ENCODE results near the gene ZNF787.

ZNF787 gene

GRCh38 chr19:56144831-56145230, 23.7 kb upstream of the ZNF787 start:
- no peaks in the 10 kb centered on the region for H3K4me1 ChIP-seq (ENCODE audit: control insufficient read depth, insufficient read depth, low read length)
- no peaks in the 10 kb centered on the region for H3K27me3 ChIP-seq (ENCODE audit: control insufficient read depth, insufficient read depth, low read length)
- H3K27ac ChIP-seq (ENCODE audit: low read length), result no peak overlapping the region
- H3K4me3 ChIP-seq (ENCODE audit: low read length), result no peak overlapping the region
- H3K9me3 ChIP-seq (ENCODE audit: control insufficient read depth, insufficient read depth, low read length), result no peaks in the 10 kb centered on the region
- WGBS (ENCODE audit: insufficient coverage, insufficient read length), result no CpG with 5 or more reads among the region's 12 CpGs
- no peak for DNase-seq (ENCODE audit: low read depth, low spot score)
- H3K36me3 ChIP-seq (ENCODE audit: control insufficient read depth, insufficient read depth, low read length), result peaks cover 10% of the 10 kb centered on the region

DNA sequence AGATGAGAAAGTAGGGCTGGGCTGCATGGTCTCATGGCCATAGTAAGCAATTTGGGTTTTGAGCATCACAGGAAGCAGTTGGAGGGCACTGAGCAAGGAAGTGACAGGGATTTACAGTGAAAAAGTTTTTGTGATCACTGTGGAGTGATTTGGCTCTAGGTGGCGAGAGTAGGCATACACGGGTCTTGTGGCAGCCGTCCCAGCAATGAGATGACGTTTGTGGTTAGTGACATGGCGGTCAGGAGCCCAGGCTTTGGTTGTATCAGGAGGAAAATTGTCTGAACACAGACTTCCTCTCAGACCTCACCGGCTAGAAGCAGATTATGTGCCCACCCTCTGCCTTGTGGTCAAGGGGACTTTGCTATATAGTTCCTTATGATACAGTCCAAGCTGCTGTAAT, 23.3 kb upstream of the ZNF787 start:
- no CpG with 5 or more reads among the region's 6 CpGs for WGBS (ENCODE audit: insufficient coverage, insufficient read length)
- H3K27me3 ChIP-seq (ENCODE audit: control insufficient read depth, insufficient read depth, low read length), result no peaks in the 10 kb centered on the region
- no peak overlapping the region for H3K4me3 ChIP-seq (ENCODE audit: low read length)
- no peaks in the 10 kb centered on the region for H3K9me3 ChIP-seq (ENCODE audit: control insufficient read depth, insufficient read depth, low read length)
- H3K27ac ChIP-seq (ENCODE audit: low read length), result no peak overlapping the region
- no peaks in the 10 kb centered on the region for H3K4me1 ChIP-seq (ENCODE audit: control insufficient read depth, insufficient read depth, low read length)
- peaks cover 10% of the 10 kb centered on the region for H3K36me3 ChIP-seq (ENCODE audit: control insufficient read depth, insufficient read depth, low read length)
- DNase-seq (ENCODE audit: low read depth, low spot score), result no peak

DNA sequence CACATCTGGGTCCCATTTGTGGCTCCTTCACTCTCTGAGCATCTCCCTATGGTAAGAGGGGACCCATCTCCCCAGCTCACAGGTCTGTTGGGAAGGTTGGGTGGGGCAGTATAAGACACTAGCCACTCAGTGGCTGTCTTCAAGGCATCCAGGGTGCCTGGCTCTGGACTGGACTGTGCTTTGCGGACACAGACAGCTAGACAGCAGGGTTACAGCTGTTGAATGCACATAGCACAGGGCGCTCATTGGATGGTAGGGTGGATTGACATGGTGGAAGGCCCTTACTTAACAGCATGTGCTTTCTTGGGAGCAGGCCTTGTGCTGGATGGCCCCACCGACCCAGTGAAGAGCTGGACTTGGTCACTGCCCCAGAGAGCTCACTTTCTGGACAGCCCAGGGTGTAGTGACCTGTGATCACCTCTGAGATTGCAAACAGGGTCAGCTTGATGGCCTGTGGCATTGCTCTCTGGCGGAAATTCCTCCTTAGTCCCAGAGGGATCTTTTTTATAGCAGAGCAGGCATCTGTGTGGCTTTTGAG, 21.9 kb upstream of the ZNF787 start:
- peaks cover 10% of the 10 kb centered on the region for H3K36me3 ChIP-seq (ENCODE audit: control insufficient read depth, insufficient read depth, low read length)
- H3K4me1 ChIP-seq (ENCODE audit: control insufficient read depth, insufficient read depth, low read length), result no peaks in the 10 kb centered on the region
- H3K4me3 ChIP-seq (ENCODE audit: low read length), result no peak overlapping the region
- no peak overlapping the region for H3K27ac ChIP-seq (ENCODE audit: low read length)
- no peaks in the 10 kb centered on the region for H3K9me3 ChIP-seq (ENCODE audit: control insufficient read depth, insufficient read depth, low read length)
- no peaks in the 10 kb centered on the region for H3K27me3 ChIP-seq (ENCODE audit: control insufficient read depth, insufficient read depth, low read length)
- DNase-seq (ENCODE audit: low read depth, low spot score), result no peak
- no CpG with 5 or more reads among the region's 4 CpGs for WGBS (ENCODE audit: insufficient coverage, insufficient read length)

DNA sequence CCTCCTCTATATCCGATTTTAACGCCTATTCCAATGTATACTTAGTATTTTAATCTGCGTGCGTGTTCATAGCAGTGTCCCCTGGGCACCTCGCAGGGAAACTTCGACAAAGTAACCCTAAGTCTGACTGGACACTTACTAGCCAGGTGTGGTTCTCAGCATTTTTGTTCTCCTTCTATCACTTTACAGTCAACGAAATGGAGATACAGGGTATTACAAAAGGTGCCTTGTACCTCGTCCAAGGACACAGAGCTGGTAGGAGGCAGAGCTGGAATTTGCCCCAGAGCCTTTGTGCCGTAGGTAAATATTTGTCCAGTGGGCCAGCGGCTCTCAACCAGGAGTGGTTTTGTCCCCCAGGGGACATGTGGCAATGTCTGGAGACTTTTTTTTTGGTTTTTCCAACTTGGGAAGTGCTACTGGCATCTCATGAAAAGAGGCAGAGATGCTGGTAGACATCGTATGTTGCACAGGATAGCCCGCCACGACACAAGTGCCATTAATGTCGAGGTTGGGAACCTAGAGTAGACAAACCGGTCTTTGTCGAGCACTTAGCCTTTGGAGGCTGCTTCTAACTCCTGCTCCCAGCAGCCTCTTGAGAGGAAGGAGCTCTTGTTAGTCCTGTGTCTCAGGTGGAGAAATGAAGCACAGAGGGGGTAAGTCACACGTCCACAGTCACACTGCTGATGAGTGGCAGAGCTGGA, 21.1 kb upstream of the ZNF787 start:
- Histone ChIP-seq H3K4me1 (ENCODE audit: control insufficient read depth, insufficient read depth, low read length) (no peaks in the 10 kb centered on the region), H3K27ac (ENCODE audit: low read length) (no peak overlapping the region), H3K36me3 (ENCODE audit: control insufficient read depth, insufficient read depth, low read length) (peaks cover 4% of the 10 kb centered on the region), H3K9me3 (ENCODE audit: control insufficient read depth, insufficient read depth, low read length) (no peaks in the 10 kb centered on the region), H3K4me3 (ENCODE audit: low read length) (peak overlapping the region; percentile 63; the same call in 1 of the 2 replicates), H3K27me3 (ENCODE audit: control insufficient read depth, insufficient read depth, low read length) (no peaks in the 10 kb centered on the region)
- no peak for DNase-seq (ENCODE audit: low read depth, low spot score)
- WGBS (ENCODE audit: insufficient coverage, insufficient read length), result no CpG with 5 or more reads among the region's 17 CpGs

- peak overlapping the region; percentile 63; the same call in 1 of the 2 replicates for H3K4me3 ChIP-seq (ENCODE audit: low read length)
- no peak overlapping the region for H3K27ac ChIP-seq (ENCODE audit: low read length)
- DNase-seq (ENCODE audit: low read depth, low spot score), result no peak
- H3K36me3 ChIP-seq (ENCODE audit: control insufficient read depth, insufficient read depth, low read length), result no peaks in the 10 kb centered on the region
- no peaks in the 10 kb centered on the region for H3K27me3 ChIP-seq (ENCODE audit: control insufficient read depth, insufficient read depth, low read length)
- H3K9me3 ChIP-seq (ENCODE audit: control insufficient read depth, insufficient read depth, low read length), result no peaks in the 10 kb centered on the region
- no CpG with 5 or more reads among the region's 26 CpGs for WGBS (ENCODE audit: insufficient coverage, insufficient read length)
- H3K4me1 ChIP-seq (ENCODE audit: control insufficient read depth, insufficient read depth, low read length), result no peaks in the 10 kb centered on the region
Observed at GRCh38 chr19:56141417-56141993, 20.4 kb upstream of the ZNF787 start.

GRCh38 chr19:56140583-56141416, 19.7 kb upstream of the ZNF787 start, which contains the start of gene ZNF444:
TSS of gene ZNF444 (plus strand) at chr19:56141287. CDS start at chr19:56146912, 5,625 bp downstream.
- no peak within 1 kb of the TSS for H3K27ac ChIP-seq (ENCODE audit: low read length)
- WGBS (ENCODE audit: insufficient coverage, insufficient read length), result no CpG with 5 or more reads among the region's 56 CpGs
- DNase-seq (ENCODE audit: low read depth, low spot score), result peak; percentile 98
- H3K4me3 ChIP-seq (ENCODE audit: low read length), result peak within 1 kb of the TSS; percentile 63; the same call in 1 of the 2 replicates
- no peaks in the 10 kb centered on the region for H3K27me3 ChIP-seq (ENCODE audit: control insufficient read depth, insufficient read depth, low read length)
- no peaks in the 10 kb centered on the region for H3K36me3 ChIP-seq (ENCODE audit: control insufficient read depth, insufficient read depth, low read length)
- no peaks in the 10 kb centered on the region for H3K4me1 ChIP-seq (ENCODE audit: control insufficient read depth, insufficient read depth, low read length)
- H3K9me3 ChIP-seq (ENCODE audit: control insufficient read depth, insufficient read depth, low read length), result no peaks in the 10 kb centered on the region

DNA sequence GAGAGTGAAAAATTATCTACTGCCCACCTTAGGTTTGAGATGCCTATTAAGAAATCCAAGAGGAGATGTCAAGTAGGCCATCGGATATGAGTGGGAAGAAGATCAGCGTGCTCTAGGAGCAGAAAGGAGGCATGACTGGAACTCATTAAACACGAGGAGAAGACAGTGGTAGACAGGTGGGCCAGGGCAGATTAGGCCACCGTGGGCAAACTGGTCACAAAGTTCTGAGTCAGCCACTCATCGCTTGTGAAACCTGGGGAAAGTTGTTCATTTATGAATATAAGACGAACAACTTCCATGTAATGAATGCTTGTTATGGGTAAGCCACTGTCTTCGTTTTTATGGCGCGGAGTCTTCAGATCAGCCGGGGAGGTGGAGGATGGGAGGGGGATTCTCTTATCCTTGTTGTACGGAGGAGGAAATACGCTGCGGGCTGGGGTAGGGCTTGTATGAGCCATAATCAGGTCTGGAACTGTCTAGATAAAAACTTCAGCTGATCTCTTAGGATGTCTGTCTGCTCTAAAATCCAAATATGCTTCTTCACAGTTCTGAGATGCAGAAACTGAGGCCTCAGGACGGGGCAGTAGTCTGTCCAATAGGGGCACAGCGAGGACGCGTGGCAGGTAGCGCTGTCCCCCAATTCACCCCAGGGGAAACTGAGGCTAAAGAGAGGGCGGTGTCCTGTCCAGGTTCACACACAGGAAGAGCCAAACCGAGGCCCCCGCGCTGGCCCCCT, 18.9 kb upstream of the ZNF787 start:
- no peaks in the 10 kb centered on the region for H3K9me3 ChIP-seq (ENCODE audit: control insufficient read depth, insufficient read depth, low read length)
- H3K27ac ChIP-seq (ENCODE audit: low read length), result no peak overlapping the region

GRCh38 chr19:56138069-56138468, 17.0 kb upstream of the ZNF787 start:
- DNase-seq (ENCODE audit: low read depth, low spot score), result no peak
- no peaks in the 10 kb centered on the region for H3K9me3 ChIP-seq (ENCODE audit: control insufficient read depth, insufficient read depth, low read length)
- H3K4me3 ChIP-seq (ENCODE audit: low read length), result no peak overlapping the region
- H3K36me3 ChIP-seq (ENCODE audit: control insufficient read depth, insufficient read depth, low read length), result no peaks in the 10 kb centered on the region
- no peak overlapping the region for H3K27ac ChIP-seq (ENCODE audit: low read length)
- H3K27me3 ChIP-seq (ENCODE audit: control insufficient read depth, insufficient read depth, low read length), result no peaks in the 10 kb centered on the region
- H3K4me1 ChIP-seq (ENCODE audit: control insufficient read depth, insufficient read depth, low read length), result peaks cover 2% of the 10 kb centered on the region; the same call in 1 of the 2 replicates
- WGBS (ENCODE audit: insufficient coverage, insufficient read length), result no CpG with 5 or more reads among the region's 3 CpGs

More for the DNA sequence above, 18.9 kb upstream of the ZNF787 start:
- Histone ChIP-seq H3K36me3 (ENCODE audit: control insufficient read depth, insufficient read depth, low read length) (no peaks in the 10 kb centered on the region), H3K4me1 (ENCODE audit: control insufficient read depth, insufficient read depth, low read length) (0 out of 2 replicates have a peak, but pooled peaks cover 2% of the 10 kb centered on the region), H3K27me3 (ENCODE audit: control insufficient read depth, insufficient read depth, low read length) (no peaks in the 10 kb centered on the region), H3K4me3 (ENCODE audit: low read length) (peak overlapping the region; percentile 38; the same call in 1 of the 2 replicates)
- no peak for DNase-seq (ENCODE audit: low read depth, low spot score)
- WGBS (ENCODE audit: insufficient coverage, insufficient read length), result no CpG with 5 or more reads among the region's 22 CpGs

- no peak for DNase-seq (ENCODE audit: low read depth, low spot score)
- WGBS (ENCODE audit: insufficient coverage, insufficient read length), result no CpG with 5 or more reads among the region's 6 CpGs
- peaks cover 2% of the 10 kb centered on the region; the same call in 1 of the 2 replicates for H3K4me1 ChIP-seq (ENCODE audit: control insufficient read depth, insufficient read depth, low read length)
- H3K36me3 ChIP-seq (ENCODE audit: control insufficient read depth, insufficient read depth, low read length), result no peaks in the 10 kb centered on the region
- no peak overlapping the region for H3K27ac ChIP-seq (ENCODE audit: low read length)
- H3K4me3 ChIP-seq (ENCODE audit: low read length), result no peak overlapping the region
- no peaks in the 10 kb centered on the region for H3K27me3 ChIP-seq (ENCODE audit: control insufficient read depth, insufficient read depth, low read length)
- no peaks in the 10 kb centered on the region for H3K9me3 ChIP-seq (ENCODE audit: control insufficient read depth, insufficient read depth, low read length)
Observed at GRCh38 chr19:56137405-56137804, 16.3 kb upstream of the ZNF787 start.
